Measurements from ENCODE around the gene RAB11A. TPM values are rescaled to one million over a fixed set of nuclear protein-coding genes. Genes with fewer than 3 reads are reported as not detected.

The RAB11A gene
- total RNA-seq, 1 donor: 218 TPM

DNA sequence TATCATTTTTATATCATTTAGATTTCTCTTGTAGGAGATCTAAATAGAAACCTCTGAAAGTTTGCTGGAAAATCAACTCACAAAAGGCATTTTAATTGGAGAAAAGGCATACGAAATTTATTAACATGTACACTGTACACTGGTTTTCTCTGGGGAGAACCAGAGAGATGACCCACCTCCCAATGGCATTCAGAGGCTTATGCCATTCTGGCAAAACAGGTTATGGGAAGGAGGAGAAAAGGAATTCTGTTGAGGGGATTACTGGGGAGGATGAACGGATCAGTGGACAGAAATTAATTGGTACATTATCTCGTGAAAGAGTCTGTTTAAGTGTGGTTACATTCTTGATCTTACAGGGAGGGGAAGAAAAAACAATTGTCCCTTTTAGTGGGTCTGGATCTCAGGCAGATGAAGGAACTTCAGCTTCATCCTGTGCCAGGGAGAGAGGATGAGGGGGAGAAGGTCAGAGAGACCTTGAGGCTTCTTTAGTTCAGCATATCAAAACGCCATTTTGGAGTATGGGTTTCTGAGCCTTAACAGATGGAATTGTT lies 16.5 kb downstream of the RAB11A start:
- no peak overlapping the region for H3K4me3 ChIP-seq (ENCODE audit: low read depth, low read length)
- TF ChIP-seq, protein P1, sequence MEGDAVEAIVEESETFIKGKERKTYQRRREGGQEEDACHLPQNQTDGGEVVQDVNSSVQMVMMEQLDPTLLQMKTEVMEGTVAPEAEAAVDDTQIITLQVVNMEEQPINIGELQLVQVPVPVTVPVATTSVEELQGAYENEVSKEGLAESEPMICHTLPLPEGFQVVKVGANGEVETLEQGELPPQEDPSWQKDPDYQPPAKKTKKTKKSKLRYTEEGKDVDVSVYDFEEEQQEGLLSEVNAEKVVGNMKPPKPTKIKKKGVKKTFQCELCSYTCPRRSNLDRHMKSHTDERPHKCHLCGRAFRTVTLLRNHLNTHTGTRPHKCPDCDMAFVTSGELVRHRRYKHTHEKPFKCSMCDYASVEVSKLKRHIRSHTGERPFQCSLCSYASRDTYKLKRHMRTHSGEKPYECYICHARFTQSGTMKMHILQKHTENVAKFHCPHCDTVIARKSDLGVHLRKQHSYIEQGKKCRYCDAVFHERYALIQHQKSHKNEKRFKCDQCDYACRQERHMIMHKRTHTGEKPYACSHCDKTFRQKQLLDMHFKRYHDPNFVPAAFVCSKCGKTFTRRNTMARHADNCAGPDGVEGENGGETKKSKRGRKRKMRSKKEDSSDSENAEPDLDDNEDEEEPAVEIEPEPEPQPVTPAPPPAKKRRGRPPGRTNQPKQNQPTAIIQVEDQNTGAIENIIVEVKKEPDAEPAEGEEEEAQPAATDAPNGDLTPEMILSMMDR (IDR thresholded peaks at IDR 0.05; ENCODE audit: insufficient read depth, low read length): no peak
- no peak for DNase-seq (ENCODE audit: low read depth)

GRCh38 chr15:65887565-65887964 lies 18.3 kb downstream of the RAB11A start:
- DNase-seq (ENCODE audit: low read depth): no peak
- TF ChIP-seq, protein P1 (IDR thresholded peaks at IDR 0.05; ENCODE audit: insufficient read depth, low read length): no peak
- H3K4me3 ChIP-seq (ENCODE audit: low read depth, low read length): no peak overlapping the region

- no peak overlapping the region for H3K4me3 ChIP-seq (ENCODE audit: low read depth, low read length)
- no peak for DNase-seq (ENCODE audit: low read depth)
- TF ChIP-seq, protein P1 (IDR thresholded peaks at IDR 0.05; ENCODE audit: insufficient read depth, low read length): no peak
Observed at GRCh38 chr15:65888981-65889380, 19.7 kb downstream of the RAB11A start.

DNA sequence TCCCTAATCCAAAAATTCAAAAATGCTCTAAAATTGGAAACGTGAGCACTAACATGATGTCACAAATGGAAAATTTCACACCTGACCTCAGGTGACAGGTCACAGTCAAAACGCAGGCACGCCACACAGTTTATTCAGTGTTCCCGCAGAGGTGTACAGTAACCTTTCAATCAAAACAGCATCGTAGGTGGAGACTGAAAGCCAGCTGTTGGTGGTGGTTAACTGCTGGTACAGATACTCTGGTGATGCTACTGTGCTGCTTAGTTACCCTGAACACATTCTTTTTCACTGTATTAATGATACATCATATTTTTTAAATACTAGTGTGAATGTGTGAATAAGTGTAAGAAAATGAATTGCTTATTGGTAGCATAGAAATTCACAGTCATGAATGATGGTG lies 23.8 kb downstream of the RAB11A start:
- TF ChIP-seq, protein P1 (IDR thresholded peaks at IDR 0.05; ENCODE audit: insufficient read depth, low read length): no peak
- H3K4me3 ChIP-seq (ENCODE audit: low read depth, low read length): no peak overlapping the region
- no peak for DNase-seq (ENCODE audit: low read depth)

DNA sequence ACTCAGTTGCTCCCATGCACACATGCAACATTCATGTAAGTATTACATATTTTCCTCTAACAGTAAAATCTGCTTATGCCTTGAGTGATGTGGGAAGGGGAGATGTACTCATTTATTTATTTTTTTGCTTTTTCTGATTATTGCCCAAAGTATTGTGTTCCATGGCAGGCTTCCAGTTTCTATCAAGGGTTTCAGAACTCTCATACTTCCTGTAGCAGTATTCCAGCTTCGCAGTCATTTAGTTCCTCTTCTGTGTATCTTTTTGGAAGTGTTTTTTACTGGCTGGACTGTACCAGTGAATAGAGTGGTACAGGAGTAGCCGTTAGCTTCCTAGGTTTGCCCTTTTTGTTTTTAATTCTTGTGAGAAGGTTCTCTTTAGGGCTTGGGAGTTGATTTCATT lies 26.9 kb downstream of the RAB11A start:
- TF ChIP-seq, protein P1 (IDR thresholded peaks at IDR 0.05; ENCODE audit: insufficient read depth, low read length): no peak
- H3K4me3 ChIP-seq (ENCODE audit: low read depth, low read length): no peak overlapping the region
- DNase-seq (ENCODE audit: low read depth): peak; percentile 32

DNA sequence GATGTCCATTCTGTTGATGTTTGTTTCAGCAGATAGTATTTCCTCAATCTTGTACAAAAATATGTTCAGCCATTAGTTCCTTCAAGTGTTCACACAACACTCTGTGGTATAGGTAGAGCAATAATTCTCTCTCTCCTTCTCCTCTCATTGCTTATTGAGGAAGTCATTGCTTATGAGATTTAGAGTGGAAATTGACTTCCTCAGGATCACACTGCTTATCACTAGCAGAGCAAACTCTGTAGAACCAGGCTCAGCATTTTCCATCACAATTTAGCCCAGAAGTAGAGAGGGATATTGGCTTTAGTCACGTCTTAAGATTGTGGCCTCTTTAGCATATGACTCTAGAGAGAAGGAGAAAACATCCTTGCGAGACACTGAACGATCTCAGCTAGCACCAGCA lies 31.2 kb downstream of the RAB11A start:
- TF ChIP-seq, protein P1 (IDR thresholded peaks at IDR 0.05; ENCODE audit: insufficient read depth, low read length): no peak
- DNase-seq (ENCODE audit: low read depth): no peak

DNA sequence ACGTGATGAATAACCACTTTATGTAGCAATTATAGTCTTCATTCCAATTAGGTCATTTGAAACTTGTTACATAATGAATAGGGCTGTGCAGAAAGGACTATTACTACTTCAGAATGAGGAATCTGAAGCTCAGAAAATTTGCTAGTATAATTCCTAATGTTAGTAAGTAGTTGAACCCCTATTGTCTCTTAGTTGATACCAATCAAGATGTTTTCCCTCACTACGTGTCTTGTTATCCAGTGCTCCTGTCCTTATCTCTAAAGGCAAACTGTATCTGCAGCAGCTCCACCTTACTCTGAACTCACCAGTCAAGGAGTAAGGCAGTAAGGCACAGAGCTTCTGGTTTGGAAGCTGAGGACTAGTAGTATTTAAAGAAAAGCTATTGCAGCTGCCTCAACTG lies 32.0 kb downstream of the RAB11A start:
- H3K4me3 ChIP-seq (ENCODE audit: low read depth, low read length): no peak overlapping the region
- TF ChIP-seq, protein P1 (IDR thresholded peaks at IDR 0.05; ENCODE audit: insufficient read depth, low read length): no peak
- no peak for DNase-seq (ENCODE audit: low read depth)

More for the DNA sequence above, 31.2 kb downstream of the RAB11A start:
- no peak overlapping the region for H3K4me3 ChIP-seq (ENCODE audit: low read depth, low read length)

Measured in fibroblast of the aortic adventitia (primary cell).